ENCODE measurements around the gene IPPK.
A peak's percentile ranks its signal among the peaks of the same experiment; 100 is the strongest.

Gene IPPK

GRCh38 chr9:92704528-92704927, 34.6 kb upstream of the IPPK start:
- no peak for DNase-seq (ENCODE audit: extremely low read depth, low read depth)
- no peak overlapping the region for H3K4me3 ChIP-seq (replicated peaks; ENCODE audit: low read depth, low read length)
- no peak for TF ChIP-seq CTCF (IDR thresholded peaks at IDR 0.05; ENCODE audit: low read depth, low read length, missing control alignments)

- H3K4me3 ChIP-seq (replicated peaks; ENCODE audit: low read depth, low read length), result no peak overlapping the region
- DNase-seq (ENCODE audit: extremely low read depth, low read depth), result no peak
- TF ChIP-seq CTCF (IDR thresholded peaks at IDR 0.05; ENCODE audit: low read depth, low read length, missing control alignments), result no peak
These were observed 26.7 kb upstream of the IPPK start for GRCh38 chr9:92696619-92697018.

GRCh38 chr9:92686954-92687353, 17.0 kb upstream of the IPPK start:
- H3K4me3 ChIP-seq (replicated peaks; ENCODE audit: low read depth, low read length), result no peak overlapping the region
- peak; percentile 31 for TF ChIP-seq CTCF (IDR thresholded peaks at IDR 0.05; ENCODE audit: low read depth, low read length, missing control alignments)
- DNase-seq (ENCODE audit: extremely low read depth, low read depth), result no peak

- no peak for DNase-seq (ENCODE audit: extremely low read depth, low read depth)
- H3K4me3 ChIP-seq (replicated peaks; ENCODE audit: low read depth, low read length), result no peak overlapping the region
- no peak for TF ChIP-seq CTCF (IDR thresholded peaks at IDR 0.05; ENCODE audit: low read depth, low read length, missing control alignments)
These were observed 15.1 kb upstream of the IPPK start for GRCh38 chr9:92685022-92685421.

GRCh38 chr9:92682269-92682668, 12.3 kb upstream of the IPPK start:
- no peak for DNase-seq (ENCODE audit: extremely low read depth, low read depth)
- H3K4me3 ChIP-seq (replicated peaks; ENCODE audit: low read depth, low read length), result no peak overlapping the region
- no peak for TF ChIP-seq CTCF (IDR thresholded peaks at IDR 0.05; ENCODE audit: low read depth, low read length, missing control alignments)

GRCh38 chr9:92680166-92681119, 10.5 kb upstream of the IPPK start:
- TF ChIP-seq CTCF (IDR thresholded peaks at IDR 0.05; ENCODE audit: low read depth, low read length, missing control alignments), result no peak
- no peak for DNase-seq (ENCODE audit: extremely low read depth, low read depth)
- no peak overlapping the region for H3K4me3 ChIP-seq (replicated peaks; ENCODE audit: low read depth, low read length)

Measured in HFF-Myc (cell line).